ENCODE results near the gene ANTXR1. TPM values are rescaled to one million over a fixed set of nuclear protein-coding genes. Genes with fewer than 3 reads are reported as not detected.

Gene ANTXR1
- total RNA-seq, 1 donor from 2014 or later, result 7.8 TPM

DNA sequence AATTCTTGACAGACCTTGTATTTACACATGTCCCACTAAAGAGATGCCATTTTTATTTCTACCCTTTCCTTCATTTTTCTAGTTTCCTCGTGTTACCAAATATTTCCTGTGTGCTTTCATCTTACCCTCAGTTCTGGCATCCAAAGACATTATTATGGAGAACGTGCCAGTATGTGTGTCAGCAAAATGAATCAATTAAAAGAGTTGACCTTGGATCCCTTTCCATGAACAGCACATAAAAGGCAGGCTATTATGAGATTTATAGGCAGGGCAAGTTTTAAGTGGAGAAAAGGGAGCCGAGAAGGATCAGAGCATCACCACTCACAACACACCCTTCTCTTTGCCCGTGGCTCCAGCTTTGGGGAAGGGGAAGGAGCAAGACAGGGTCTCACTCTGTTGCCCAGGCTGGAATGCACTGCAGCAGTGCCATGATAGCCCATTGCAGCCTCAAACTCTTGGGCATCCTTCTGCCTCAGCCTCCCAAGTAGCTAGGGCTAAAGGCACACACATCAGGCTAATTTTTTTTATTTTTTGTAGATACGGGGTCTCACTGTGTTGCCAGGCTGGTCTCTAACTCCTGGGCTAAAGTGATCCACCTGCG, 224.2 kb downstream of the ANTXR1 start:
- no peak overlapping the region for H3K4me3 ChIP-seq (ENCODE audit: low read depth, low read length)
- no peak for DNase-seq (ENCODE audit: low read depth)
- TF ChIP-seq, protein P1, sequence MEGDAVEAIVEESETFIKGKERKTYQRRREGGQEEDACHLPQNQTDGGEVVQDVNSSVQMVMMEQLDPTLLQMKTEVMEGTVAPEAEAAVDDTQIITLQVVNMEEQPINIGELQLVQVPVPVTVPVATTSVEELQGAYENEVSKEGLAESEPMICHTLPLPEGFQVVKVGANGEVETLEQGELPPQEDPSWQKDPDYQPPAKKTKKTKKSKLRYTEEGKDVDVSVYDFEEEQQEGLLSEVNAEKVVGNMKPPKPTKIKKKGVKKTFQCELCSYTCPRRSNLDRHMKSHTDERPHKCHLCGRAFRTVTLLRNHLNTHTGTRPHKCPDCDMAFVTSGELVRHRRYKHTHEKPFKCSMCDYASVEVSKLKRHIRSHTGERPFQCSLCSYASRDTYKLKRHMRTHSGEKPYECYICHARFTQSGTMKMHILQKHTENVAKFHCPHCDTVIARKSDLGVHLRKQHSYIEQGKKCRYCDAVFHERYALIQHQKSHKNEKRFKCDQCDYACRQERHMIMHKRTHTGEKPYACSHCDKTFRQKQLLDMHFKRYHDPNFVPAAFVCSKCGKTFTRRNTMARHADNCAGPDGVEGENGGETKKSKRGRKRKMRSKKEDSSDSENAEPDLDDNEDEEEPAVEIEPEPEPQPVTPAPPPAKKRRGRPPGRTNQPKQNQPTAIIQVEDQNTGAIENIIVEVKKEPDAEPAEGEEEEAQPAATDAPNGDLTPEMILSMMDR (conservative IDR thresholded peaks at IDR 0.05; ENCODE audit: low read depth, low read length), result no peak

DNA sequence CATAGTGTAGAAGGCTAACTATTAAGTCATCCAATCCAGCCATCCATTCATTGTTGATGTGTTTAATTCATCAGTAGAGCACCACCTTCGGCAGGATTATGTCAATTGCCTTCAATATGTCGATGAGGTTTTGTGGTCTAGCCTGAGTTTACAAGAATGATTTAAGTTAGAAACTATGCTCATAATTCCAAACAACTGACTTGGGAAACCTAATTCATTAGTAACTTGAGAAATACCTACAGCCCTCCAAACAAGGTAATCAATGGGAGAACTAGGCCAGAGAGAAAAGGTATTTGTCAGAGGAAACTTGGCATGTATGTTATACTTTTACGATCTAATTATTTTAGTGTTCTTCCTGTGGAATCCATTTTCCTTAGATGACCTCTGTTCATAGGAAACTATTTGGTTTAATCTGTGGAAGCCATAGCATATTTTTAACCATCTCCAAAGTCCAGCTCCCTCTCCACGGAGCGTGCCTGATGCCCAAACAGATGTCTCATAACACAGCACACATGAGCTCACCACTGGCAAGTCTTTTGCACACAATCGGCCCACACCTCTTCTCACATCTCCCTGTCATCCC, 225.6 kb downstream of the ANTXR1 start:
- H3K4me3 ChIP-seq (ENCODE audit: low read depth, low read length), result no peak overlapping the region
- DNase-seq (ENCODE audit: low read depth), result no peak
- TF ChIP-seq, protein P1 (conservative IDR thresholded peaks at IDR 0.05; ENCODE audit: low read depth, low read length), result no peak

DNA sequence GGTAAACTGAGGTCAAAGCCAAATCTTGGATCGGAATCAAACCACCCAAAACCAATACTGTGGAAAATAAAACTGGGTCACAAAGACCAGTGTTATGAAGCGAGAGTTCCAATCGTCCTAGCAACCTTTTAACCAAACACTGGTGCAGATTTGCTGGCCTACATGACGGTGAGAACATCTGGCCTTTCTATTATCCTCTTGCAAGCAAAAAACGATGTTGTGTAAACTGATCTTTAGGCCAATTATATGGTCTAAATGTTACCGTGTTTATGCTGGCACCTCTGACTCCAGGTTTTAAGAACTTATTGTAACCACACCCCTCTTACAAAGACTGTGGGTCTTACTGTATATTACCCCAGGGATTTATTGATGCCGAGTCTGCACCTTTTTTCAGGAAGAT, 228.1 kb downstream of the ANTXR1 start:
- TF ChIP-seq, protein P1 (conservative IDR thresholded peaks at IDR 0.05; ENCODE audit: low read depth, low read length), result no peak
- no peak overlapping the region for H3K4me3 ChIP-seq (ENCODE audit: low read depth, low read length)
- DNase-seq (ENCODE audit: low read depth), result no peak

DNA sequence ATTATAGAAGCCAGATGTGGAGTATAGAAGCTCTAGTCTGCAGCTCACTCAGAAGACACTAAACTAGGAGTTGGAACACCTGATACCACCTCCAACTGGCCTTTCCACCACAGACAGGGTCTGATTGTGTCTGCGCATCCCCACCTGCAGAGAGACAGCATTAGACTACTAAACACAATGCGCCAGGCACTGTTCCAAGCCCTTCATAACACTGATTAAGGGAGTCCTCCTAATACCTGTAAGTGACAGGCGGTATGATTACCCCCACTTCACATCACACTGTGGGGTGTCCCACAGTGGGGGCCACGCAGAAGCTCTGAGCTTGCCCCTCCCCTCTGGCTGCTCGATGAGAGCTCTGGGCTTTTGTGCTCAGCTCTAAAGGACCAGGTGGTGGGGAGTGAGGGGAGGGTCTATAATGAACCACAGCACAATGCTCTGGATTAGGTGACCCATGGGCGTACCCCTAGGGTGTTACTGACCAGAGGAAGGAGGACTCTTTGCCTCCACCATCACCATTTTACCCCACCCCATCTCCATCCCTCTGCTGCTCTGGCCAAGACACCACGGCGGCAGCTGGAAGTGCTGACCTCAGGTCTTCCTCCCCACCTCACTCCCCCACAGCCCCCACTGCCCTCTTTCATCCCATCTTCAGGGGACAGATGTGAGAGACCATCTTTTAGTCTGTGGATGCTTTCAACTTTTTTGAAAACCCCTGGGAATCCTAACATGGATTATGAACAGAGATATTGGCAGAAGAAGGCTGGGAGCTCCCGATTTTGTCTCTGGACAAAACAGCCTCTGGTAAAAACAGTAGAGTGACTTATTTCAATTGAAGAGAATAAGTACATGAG, 228.9 kb downstream of the ANTXR1 start:
- TF ChIP-seq, protein P1 (conservative IDR thresholded peaks at IDR 0.05; ENCODE audit: low read depth, low read length), result no peak
- H3K4me3 ChIP-seq (ENCODE audit: low read depth, low read length), result no peak overlapping the region
- no peak for DNase-seq (ENCODE audit: low read depth)

DNA sequence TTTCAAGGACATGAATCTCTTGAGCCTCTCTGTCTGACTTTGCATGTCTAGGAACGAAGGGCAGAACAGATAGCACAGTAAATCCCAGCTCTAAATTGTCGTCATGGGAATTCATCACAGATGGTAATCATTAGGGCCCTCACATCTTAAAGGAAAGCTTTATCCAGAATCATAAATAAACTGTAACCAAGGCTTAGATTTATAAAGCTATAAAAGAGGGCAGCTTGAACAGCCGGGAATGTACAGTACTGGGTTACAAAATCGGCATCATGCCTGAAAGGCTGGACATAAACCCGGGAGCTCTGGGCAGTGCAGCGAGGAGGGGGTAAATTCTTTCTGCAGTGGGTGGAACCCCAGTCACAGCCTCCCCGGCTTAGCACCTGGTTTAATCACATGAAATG, 229.7 kb downstream of the ANTXR1 start:
- no peak overlapping the region for H3K4me3 ChIP-seq (ENCODE audit: low read depth, low read length)
- TF ChIP-seq, protein P1 (conservative IDR thresholded peaks at IDR 0.05; ENCODE audit: low read depth, low read length), result no peak
- no peak for DNase-seq (ENCODE audit: low read depth)

DNA sequence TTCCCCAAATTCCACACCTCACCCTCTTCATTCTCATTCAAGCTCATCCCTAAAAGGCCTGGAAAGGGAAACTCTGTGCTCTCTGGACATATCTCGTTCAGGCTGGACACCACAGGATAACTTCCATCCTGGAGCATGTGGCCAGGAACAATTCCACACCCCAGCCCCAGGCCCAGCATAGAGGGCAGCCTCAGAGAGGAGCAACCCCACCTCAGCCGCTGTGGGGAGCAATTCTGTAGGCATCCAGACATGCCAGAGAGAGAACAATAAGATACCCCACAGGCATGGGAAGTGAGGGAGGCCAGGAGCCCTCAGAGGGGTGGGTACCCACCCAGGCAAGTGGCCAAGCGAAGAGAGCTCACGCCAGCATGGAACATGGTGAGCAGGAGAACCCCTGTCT, 230.7 kb downstream of the ANTXR1 start:
- DNase-seq (ENCODE audit: low read depth), result no peak
- TF ChIP-seq, protein P1 (conservative IDR thresholded peaks at IDR 0.05; ENCODE audit: low read depth, low read length), result no peak
- H3K4me3 ChIP-seq (ENCODE audit: low read depth, low read length), result no peak overlapping the region

All from epithelial cell of proximal tubule (primary cell).